SK-N-MC (cell line): Measurements from ENCODE around the gene MAP1A.

Experiments used
- EZH2 ChIP-seq: fragments of 200-600 bp; sonication (generic); IDR thresholded peaks from one replicate; pipeline ENCODE4 v1.6.1; 2017; ENCODE audit warnings: antibody characterized with exemption
- FOXP2 ChIP-seq: optimal IDR thresholded peaks from 2 replicates; pipeline ENCODE3; 2011; ENCODE audit warnings: mild to moderate bottlenecking, moderate library complexity; ENCODE audit not compliant: insufficient read depth; ENCODE audit errors: extremely low read length, control extremely low read depth
- POLR2AphosphoS5 ChIP-seq: IDR thresholded peaks from 2 replicates; pipeline ENCODE4 v1.6.1; 2012; ENCODE audit warnings: mild to moderate bottlenecking, low read depth, low read length, borderline replicate concordance

DNA sequence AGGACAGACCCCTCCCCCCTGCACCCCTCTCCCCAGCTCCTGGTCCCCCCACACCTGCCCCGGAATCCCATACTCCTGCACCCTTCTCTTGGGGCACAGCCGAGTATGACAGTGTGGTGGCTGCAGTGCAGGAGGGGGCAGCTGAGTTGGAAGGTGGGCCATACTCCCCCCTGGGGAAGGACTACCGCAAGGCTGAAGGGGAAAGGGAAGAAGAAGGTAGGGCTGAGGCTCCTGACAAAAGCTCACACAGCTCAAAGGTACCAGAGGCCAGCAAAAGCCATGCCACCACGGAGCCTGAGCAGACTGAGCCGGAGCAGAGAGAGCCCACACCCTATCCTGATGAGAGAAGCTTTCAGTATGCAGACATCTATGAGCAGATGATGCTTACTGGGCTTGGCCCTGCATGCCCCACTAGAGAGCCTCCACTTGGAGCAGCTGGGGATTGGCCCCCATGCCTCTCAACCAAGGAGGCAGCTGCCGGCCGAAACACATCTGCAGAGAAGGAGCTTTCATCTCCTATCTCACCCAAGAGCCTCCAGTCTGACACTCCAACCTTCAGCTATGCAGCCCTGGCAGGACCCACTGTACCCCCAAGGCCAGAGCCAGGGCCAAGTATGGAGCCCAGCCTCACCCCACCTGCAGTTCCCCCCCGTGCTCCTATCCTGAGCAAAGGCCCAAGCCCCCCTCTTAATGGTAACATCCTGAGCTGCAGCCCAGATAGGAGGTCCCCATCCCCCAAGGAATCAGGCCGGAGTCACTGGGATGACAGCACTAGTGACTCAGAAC is 9.8 kb downstream of the MAP1A start:
- no peak for TF ChIP-seq POLR2AphosphoS5
- no peak for TF ChIP-seq EZH2
- no peak for TF ChIP-seq FOXP2
